Fibroblast of pulmonary artery (primary cell): Measurements from ENCODE around the gene ATP13A1.
"Not testable (repeated sequence)": the region's sequence is repeated elsewhere in the genome, so short reads cannot be mapped to it uniquely, and the experiment has no call there.

Source experiments
- DNase-seq: peaks from one replicate; pipeline ENCODE4 v3.0.0-alpha.2; 2010; ENCODE audit warnings: low read depth
- H3K4me3 ChIP-seq: replicated peaks from 2 replicates; pipeline ENCODE4 v1.5.1; 2011; ENCODE audit warnings: low read depth, mild to moderate bottlenecking, control low read depth, low read length, moderate library complexity
- CTCF ChIP-seq: IDR thresholded peaks from 2 replicates; pipeline ENCODE4 v1.5.1; 2011; ENCODE audit warnings: mild to moderate bottlenecking, control low read depth, low read length, inconsistent platforms; ENCODE audit errors: missing control alignments

The ATP13A1 gene

DNA sequence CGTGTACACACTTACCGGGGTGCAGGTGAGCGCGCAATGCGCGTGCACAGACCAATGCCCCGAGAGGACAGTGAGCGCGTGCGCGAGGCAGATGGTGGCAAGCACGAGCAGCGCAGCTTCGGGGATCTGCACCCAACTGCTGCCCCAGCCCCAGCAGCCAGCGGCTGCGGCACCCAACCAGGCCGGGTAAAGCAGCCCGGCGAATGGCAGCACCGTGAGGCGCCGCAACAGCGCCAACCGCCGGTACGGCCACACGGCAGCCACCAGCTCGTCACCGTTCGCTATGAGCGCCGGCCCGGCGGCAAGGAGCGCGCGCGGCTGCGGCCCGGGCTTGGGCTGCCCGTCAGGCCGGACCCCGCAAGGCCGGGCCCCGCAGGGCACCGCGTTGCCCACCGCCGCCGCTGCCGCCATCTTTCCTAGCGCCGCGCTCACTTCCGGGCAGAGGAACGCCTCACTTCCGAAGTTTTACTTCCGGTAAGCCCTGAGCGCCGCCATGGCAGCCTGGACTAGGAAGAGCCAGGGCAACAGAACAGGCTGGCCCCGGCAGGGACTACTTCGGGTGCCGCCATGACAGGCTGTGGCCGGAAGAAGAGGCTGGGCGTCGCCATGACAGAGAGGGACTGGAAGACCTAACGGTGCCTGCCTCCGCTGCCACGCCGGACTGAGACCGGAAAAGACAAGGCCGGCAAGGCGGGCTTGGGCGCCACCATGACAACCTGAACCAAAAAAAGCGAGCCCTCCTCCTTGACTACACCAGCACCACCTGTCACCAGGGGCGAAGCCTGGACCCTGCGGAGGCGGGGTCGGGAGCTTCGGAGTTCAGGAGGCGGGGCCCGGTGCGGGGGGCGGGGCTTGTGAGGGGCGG, at the start of gene ATP13A1:
ATP13A1 (minus strand) TSS at position 421 of the 865 bp plus-strand sequence; CDS start at position 411, 10 bp downstream.
- TF ChIP-seq CTCF, result no peak
- peak; percentile 98 for DNase-seq
- peak within 1 kb of the TSS; percentile 84 for H3K4me3 ChIP-seq

DNA sequence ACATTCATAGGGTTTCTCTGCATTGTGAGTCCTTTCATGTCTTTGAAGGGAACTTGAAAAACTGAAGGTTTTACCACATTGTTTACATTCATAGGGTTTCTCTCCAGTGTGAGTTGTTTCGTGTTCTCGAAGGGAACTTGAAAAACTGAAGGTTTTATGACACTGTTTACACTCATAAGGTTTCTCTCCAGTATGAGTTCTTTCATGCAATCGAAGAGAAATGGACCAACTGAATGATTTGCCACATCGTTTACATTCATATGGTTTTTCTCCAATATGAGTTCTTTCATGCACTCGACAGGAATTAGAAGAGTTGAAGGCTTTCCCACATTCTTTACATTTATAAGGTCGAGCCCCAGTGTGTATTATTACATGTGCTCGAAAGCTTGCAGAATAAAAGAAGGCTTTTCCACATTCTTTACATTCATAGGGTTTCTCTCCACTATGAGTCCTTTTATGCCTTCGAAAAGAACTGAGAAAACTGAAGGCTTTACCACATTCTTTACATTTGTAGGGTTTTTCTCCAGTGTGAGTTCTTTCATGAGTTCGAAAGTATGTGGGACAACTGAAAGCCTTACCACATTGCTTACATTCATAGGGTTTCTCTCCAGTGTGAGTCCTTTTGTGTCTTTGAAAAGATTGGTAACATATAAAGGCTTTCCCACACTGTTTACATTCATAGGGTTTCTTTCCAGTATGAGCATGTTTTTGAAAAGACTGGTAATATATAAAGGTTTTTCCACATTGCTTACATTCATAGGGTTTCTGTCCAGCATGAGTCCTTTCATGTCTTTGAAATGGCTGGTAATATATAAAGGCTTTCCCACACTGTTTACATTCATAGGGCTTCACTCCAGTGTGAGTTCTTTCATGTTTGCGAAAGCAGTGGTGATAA, 48.7 kb upstream of the ATP13A1 start:
- no peak for TF ChIP-seq CTCF
- H3K4me3 ChIP-seq, result no peak overlapping the region
- DNase-seq, result no peak

DNA sequence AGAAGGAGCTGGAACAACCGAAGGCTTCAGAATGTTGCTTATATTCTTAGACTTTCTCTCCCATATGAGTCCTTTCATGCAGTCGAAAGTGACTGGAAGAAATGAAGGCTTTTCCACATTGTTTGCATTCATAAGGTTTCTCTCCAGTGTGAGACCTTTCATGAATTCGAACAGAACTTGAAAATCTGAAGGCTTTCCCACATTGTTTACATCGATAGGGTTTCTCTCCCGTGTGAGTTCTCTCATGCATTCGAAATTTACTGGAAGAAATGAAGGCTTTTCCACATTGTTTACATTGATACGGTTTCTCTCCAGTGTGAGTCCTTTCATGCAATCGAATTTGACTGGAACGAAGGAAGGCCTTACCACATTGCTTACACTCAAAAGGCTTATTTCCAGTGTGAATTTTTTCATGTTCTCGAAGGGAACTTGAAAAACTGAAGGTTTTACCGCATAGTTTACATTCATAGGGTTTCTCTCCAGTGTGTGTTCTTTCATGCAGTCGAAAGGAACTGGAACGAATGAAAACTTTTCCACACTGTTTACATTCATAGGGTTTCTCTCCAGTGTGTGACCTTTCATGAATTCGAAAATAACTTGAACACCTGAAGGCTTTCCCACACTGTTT, 47.9 kb upstream of the ATP13A1 start:
- no peak for TF ChIP-seq CTCF
- H3K4me3 ChIP-seq, result no peak overlapping the region

DNA sequence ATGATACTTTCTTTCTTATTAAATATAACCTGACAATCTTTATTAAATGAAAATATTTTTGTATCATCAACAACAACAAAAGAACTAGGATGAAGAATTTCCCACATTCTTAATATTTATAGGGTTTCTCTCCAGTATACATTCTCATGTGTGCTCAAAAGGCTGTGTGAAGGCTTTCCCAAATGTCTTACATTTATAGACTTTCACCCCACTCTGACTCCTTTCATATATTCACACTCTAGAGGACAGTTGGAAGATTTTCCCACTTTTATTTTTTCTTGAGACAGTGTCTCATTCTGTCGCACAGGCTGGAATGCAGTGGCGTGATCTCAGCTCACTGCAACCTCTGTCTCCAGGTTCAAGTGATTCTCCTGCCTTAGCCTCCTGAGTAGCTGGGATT, 47.0 kb upstream of the ATP13A1 start:
- H3K4me3 ChIP-seq, result no peak overlapping the region
- TF ChIP-seq CTCF, result no peak
- DNase-seq, result no peak

More for the DNA sequence above, 47.9 kb upstream of the ATP13A1 start:
- no peak for DNase-seq

DNA sequence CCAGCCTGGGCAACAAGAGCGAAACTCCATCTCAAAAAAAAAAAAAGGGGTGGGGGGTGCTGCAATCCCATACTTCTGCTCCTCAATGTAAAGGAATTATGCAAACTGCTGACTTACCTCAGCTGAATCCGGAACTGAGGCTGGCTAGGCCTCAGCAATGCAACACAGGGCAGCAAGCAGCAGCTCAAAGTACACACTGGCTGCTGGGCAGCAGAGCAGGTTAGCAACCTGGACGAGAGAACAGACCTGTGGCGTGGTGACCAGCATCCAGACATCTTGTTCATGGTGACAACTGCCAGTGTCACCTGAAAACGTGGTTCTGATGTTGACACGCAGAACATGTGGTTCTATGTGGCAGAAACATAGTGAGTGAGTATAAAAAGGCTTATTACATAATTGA, 41.4 kb upstream of the ATP13A1 start:
- no peak for TF ChIP-seq CTCF
- no peak overlapping the region for H3K4me3 ChIP-seq
- DNase-seq, result no peak

DNA sequence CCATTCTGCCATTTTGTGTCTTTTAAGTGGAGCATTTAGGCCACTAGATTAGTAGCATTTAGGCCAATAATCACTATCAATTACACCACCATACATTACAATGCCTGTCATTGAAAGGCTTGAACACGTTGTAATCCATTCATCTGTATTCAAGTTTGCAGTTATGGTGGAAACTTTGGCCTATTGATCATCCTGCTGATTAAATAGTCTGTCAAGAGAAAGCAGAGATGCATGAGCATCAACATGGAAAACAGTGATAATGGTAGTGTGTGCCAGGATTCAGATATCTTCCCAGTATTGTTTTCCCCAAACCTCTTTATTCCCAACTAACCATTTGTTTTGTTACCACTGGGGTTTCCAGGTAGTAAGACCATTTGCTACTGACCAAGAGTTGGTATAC, 37.0 kb upstream of the ATP13A1 start:
- not testable (repeated sequence) for H3K4me3 ChIP-seq, DNase-seq

DNA sequence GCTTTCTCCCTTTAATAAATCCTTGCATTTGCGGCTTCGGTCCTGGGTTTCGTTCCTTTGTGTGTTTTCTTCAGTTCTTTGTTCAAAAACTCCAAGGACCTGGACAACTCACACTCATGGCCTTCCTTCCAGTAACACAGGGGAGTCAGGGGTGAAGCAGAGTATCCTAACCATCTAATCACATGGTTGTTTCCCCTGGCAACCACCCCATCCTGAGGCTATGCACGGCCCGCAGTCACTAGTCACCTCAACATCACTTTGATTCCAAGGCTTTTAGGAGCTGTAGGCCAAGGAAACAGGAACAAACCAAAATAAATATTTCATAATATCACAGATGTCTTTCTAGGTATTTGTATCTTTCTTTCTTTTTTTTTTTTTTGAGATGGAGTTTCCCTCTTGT, 34.1 kb upstream of the ATP13A1 start:
- no peak for TF ChIP-seq CTCF
- no peak for DNase-seq
- no peak overlapping the region for H3K4me3 ChIP-seq
